HL-60 (cell line): ENCODE results near the gene MYCBP2.

Experiments used
- DNase-seq, 2 experiments: peaks; one replicate each; pipeline ENCODE4 v3.0.0-alpha.2; 2010 to 2020; ENCODE audit warnings: low read depth in 1 of 2, low spot score in 1 of 2
- H3K27ac ChIP-seq: fragments of 250-450 bp; sonication (Bioruptor Pico); replicated peaks from 2 replicates; pipeline ENCODE4 v1.5.1; 2020; ENCODE audit warnings: mild to moderate bottlenecking, moderate library complexity
- H3K27me3 ChIP-seq: fragments of 250-450 bp; sonication (Bioruptor Pico); 2 replicates; pipeline ENCODE4 v1.5.1; 2021; ENCODE audit warnings: mild to moderate bottlenecking, moderate library complexity; ENCODE audit not compliant: insufficient read depth, poor library complexity, severe bottlenecking
- H3K4me3 ChIP-seq: replicated peaks from 2 replicates; pipeline ENCODE4 v1.5.1; 2011; ENCODE audit warnings: mild to moderate bottlenecking, control low read depth, low read length; ENCODE audit not compliant: insufficient read depth
- GABPA ChIP-seq: IDR thresholded peaks from 2 replicates; pipeline ENCODE4 v1.6.1; 2012; ENCODE audit warnings: low read depth
- POLR2AphosphoS5 ChIP-seq: IDR thresholded peaks from 2 replicates; pipeline ENCODE4 v1.6.1; 2012; ENCODE audit warnings: low read depth
- SPI1 ChIP-seq: IDR thresholded peaks from 2 replicates; pipeline ENCODE4 v1.6.1; 2012; ENCODE audit warnings: low read depth, mild to moderate bottlenecking, borderline replicate concordance
- TF ChIP-seq, protein P1 (sequence below): IDR thresholded peaks from one replicate; pipeline ENCODE4 v1.5.1; 2011; ENCODE audit warnings: low read length, control low read depth, inconsistent platforms; ENCODE audit not compliant: insufficient read depth
- TF ChIP-seq, protein P2 (sequence below): IDR thresholded peaks from 2 replicates; pipeline ENCODE4 v1.6.1; 2012; ENCODE audit warnings: low read depth; ENCODE audit not compliant: insufficient replicate concordance

Gene MYCBP2

DNA sequence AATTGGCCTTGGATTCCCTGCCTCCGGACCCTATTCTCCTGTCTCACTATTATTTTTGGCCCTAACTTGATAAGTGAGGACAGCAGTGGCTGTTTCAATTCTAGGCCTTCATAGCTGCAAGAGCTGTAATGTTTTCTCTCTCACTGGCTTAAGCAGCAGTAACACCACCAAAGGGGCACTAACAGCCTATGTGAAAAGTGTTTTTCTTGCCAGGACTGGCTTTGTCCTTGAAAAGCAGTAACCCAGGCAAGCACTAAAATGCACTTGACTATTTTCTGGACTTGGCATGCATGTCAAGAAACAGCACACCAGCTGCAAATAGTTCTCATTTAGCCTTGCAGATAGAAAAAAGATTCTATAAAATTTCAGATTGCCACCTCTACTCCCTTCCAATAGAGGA, 290.6 kb downstream of the MYCBP2 start:
- no peak overlapping the region for H3K27ac ChIP-seq
- H3K27me3 ChIP-seq, result no peaks in the 10 kb centered on the region
- H3K4me3 ChIP-seq, result no peak overlapping the region
- TF ChIP-seq, protein P1, sequence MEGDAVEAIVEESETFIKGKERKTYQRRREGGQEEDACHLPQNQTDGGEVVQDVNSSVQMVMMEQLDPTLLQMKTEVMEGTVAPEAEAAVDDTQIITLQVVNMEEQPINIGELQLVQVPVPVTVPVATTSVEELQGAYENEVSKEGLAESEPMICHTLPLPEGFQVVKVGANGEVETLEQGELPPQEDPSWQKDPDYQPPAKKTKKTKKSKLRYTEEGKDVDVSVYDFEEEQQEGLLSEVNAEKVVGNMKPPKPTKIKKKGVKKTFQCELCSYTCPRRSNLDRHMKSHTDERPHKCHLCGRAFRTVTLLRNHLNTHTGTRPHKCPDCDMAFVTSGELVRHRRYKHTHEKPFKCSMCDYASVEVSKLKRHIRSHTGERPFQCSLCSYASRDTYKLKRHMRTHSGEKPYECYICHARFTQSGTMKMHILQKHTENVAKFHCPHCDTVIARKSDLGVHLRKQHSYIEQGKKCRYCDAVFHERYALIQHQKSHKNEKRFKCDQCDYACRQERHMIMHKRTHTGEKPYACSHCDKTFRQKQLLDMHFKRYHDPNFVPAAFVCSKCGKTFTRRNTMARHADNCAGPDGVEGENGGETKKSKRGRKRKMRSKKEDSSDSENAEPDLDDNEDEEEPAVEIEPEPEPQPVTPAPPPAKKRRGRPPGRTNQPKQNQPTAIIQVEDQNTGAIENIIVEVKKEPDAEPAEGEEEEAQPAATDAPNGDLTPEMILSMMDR, result no peak
- no peak for TF ChIP-seq GABPA
- no peak for TF ChIP-seq SPI1
- TF ChIP-seq POLR2AphosphoS5, result no peak
- TF ChIP-seq, protein P2, sequence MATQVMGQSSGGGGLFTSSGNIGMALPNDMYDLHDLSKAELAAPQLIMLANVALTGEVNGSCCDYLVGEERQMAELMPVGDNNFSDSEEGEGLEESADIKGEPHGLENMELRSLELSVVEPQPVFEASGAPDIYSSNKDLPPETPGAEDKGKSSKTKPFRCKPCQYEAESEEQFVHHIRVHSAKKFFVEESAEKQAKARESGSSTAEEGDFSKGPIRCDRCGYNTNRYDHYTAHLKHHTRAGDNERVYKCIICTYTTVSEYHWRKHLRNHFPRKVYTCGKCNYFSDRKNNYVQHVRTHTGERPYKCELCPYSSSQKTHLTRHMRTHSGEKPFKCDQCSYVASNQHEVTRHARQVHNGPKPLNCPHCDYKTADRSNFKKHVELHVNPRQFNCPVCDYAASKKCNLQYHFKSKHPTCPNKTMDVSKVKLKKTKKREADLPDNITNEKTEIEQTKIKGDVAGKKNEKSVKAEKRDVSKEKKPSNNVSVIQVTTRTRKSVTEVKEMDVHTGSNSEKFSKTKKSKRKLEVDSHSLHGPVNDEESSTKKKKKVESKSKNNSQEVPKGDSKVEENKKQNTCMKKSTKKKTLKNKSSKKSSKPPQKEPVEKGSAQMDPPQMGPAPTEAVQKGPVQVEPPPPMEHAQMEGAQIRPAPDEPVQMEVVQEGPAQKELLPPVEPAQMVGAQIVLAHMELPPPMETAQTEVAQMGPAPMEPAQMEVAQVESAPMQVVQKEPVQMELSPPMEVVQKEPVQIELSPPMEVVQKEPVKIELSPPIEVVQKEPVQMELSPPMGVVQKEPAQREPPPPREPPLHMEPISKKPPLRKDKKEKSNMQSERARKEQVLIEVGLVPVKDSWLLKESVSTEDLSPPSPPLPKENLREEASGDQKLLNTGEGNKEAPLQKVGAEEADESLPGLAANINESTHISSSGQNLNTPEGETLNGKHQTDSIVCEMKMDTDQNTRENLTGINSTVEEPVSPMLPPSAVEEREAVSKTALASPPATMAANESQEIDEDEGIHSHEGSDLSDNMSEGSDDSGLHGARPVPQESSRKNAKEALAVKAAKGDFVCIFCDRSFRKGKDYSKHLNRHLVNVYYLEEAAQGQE, result no peak
- DNase-seq, result no peak

DNA sequence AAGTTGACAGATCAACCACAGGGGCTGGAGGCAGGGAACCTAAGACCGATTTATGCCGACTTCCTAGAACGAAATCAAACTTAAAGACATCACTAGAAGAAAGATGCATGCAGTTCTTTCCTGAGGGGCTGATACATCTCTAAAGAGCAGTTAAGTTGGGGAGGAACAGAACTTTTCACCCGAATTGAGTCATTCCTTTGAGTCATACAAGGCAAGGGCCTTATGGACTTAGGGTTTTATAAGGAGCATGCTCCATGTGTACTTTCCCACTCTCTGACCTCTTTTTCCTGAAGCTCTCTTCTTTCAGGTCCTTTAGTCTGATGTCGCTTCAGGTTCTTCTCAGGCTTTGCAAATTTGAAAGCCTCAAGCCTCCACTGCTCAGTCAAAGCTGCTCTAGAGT, 292.0 kb downstream of the MYCBP2 start:
- Histone ChIP-seq H3K27me3 (no peaks in the 10 kb centered on the region), H3K27ac (no peak overlapping the region), H3K4me3 (no peak overlapping the region)
- DNase-seq, result no peak
- TF ChIP-seq, protein P1, result no peak
- TF ChIP-seq POLR2AphosphoS5 (no peak), SPI1 (no peak), GABPA (no peak)
- TF ChIP-seq, protein P2, result no peak

DNA sequence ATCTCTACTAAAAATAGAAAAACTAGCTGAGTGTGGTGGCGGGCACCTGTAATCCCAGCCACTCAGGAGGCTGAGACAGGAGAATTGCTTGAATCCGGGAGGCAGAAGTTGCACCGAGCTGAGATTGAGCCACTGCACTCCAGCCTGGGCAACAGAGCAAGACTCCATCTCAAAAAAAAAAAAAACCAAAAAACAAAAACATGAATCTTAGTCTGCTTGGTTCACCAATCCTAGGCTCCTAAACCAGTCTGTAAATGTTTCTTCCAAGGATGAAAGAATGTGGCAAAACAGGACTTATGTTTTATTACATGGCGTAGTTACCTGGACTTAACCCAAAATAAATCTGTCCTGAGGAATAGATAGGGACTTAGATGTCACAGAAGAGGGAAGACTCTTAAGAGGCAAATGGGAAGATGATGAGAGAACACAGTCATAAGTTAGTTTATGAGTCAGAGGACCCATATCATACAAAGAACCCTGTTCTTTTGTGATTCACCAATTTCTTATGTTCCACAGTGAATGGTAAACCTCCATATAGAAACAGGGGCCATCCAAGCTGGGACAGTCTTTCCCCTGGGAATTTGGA, 293.1 kb downstream of the MYCBP2 start:
- Histone ChIP-seq H3K27ac (no peak overlapping the region), H3K4me3 (no peak overlapping the region), H3K27me3 (no peaks in the 10 kb centered on the region)
- DNase-seq, result no peak
- TF ChIP-seq, protein P1, result no peak
- TF ChIP-seq, protein P2, result no peak
- TF ChIP-seq GABPA (no peak), POLR2AphosphoS5 (no peak), SPI1 (no peak)
